A549 (cell line): Measurements from ENCODE around the gene MME. TPM values are rescaled to one million over a fixed set of nuclear protein-coding genes. Genes with fewer than 3 reads are reported as not detected.

ENCODE experiments used
- ATAC-seq, 2 experiments: fragments of 200-7000 bp in 1 of 2; fragments of >200 bp in 1 of 2; cut with Nextera tagmentation in 1 of 2; cut with Tn5 transposase in 1 of 2; 3 replicates each; pipeline versions ENCODE4 v1.8.0 to v1.9.1; 2018 to 2020; ENCODE audit warnings: mild to moderate bottlenecking in 1 of 2, moderate library complexity in 1 of 2
- CTCF ChIA-PET: fragments of 300-600 bp; sonication (Branson Sonifier 250); formaldehyde crosslinking; extraction: SDS; loops from one replicate; lab custom pipeline; 2021; ENCODE audit warnings: antibody characterized with exemption, inconsistent platforms; lab: Yijun Ruan, JAX
- POLR2A ChIA-PET: fragments of 350-600 bp; formaldehyde crosslinking; extraction: SDS; loops from one replicate; lab custom pipeline; 2021; ENCODE audit warnings: antibody characterized with exemption, inconsistent platforms; lab: Yijun Ruan, JAX
- DNase-seq, 2 experiments: peaks; one replicate each; pipeline versions ENCODE4 v3.0.0 to v3.0.0-alpha.2; 2011 to 2016; ENCODE audit warnings: low read depth in 1 of 2, low spot score in 1 of 2
- FAIRE-seq: peaks from 2 replicates; lab custom pipeline; 2011; peaks lifted over from hg19 to GRCh38; lab: Jason Lieb, UNC
- H3K27ac ChIP-seq, 2 experiments: fragments of >200 bp; sonication (Bioruptor Twin); formaldehyde crosslinking; 3 replicates each; pipeline ENCODE4 v1.5.1; 2016 to 2017
- H3K4me1 ChIP-seq: fragments of >200 bp; sonication (Bioruptor Twin); formaldehyde crosslinking; 3 replicates; pipeline ENCODE4 v1.6.1; 2016
- H3K4me2 ChIP-seq: fragments of >200 bp; sonication (Bioruptor Twin); formaldehyde crosslinking; 3 replicates; pipeline ENCODE4 v1.6.1; 2016
- H3K4me3 ChIP-seq: fragments of >200 bp; sonication (Bioruptor Twin); formaldehyde crosslinking; 3 replicates; pipeline ENCODE4 v1.5.1; 2016
- H3K9me3 ChIP-seq: fragments of >200 bp; sonication (Bioruptor Twin); formaldehyde crosslinking; 3 replicates; pipeline ENCODE4 v1.6.1; 2016
- BHLHE40 ChIP-seq: IDR thresholded peaks from 2 replicates; pipeline ENCODE4 v1.6.1; 2012; ENCODE audit warnings: low read depth, low read length, inconsistent platforms
- EHF ChIP-seq: fragments of 250-450 bp; sonication (Bioruptor Pico); IDR thresholded peaks from 2 replicates; pipeline ENCODE4 v1.5.0; 2020; ENCODE audit warnings: mild to moderate bottlenecking
- EP300 ChIP-seq, 2 experiments: fragments of >200 bp; sonication (Bioruptor Twin); formaldehyde crosslinking; IDR thresholded peaks; 2 replicates in 1 of 2; 3 replicates in 1 of 2; pipeline ENCODE4 v1.6.1; 2016 to 2017
- ESRRA ChIP-seq: fragments of 150-350 bp; IDR thresholded peaks from 2 replicates; pipeline ENCODE4 v1.6.1; 2014; ENCODE audit warnings: mild to moderate bottlenecking, low read length, borderline replicate concordance
- FOSB ChIP-seq: fragments of 250-450 bp; sonication (Bioruptor Pico); IDR thresholded peaks from 2 replicates; pipeline ENCODE4 v1.5.0; 2020; ENCODE audit warnings: mild to moderate bottlenecking, moderate library complexity
- HOXA7 ChIP-seq: fragments of 250-450 bp; sonication (Bioruptor Pico); IDR thresholded peaks from 2 replicates; pipeline ENCODE4 v1.5.0; 2020; ENCODE audit warnings: mild to moderate bottlenecking, moderate library complexity
- HOXB13 ChIP-seq: fragments of 250-450 bp; sonication (Bioruptor Pico); IDR thresholded peaks from 2 replicates; pipeline ENCODE4 v1.5.0; 2020; ENCODE audit warnings: low read depth, mild to moderate bottlenecking, moderate library complexity
- MAFK ChIP-seq: fragments of 450-650 bp; IDR thresholded peaks from 2 replicates; pipeline ENCODE4 v1.6.1; 2014; ENCODE audit not compliant: partially characterized antibody
- NFE2L2 ChIP-seq: fragments of 150-350 bp; conservative IDR thresholded peaks from 2 replicates; pipeline ENCODE4 v1.6.1; 2014; ENCODE audit warnings: low read length
- POLR2AphosphoS2 ChIP-seq: conservative IDR thresholded peaks from 2 replicates; pipeline ENCODE4 v1.6.1; 2012; ENCODE audit warnings: low read length, improper control_type of control experiment, inconsistent platforms
- RCOR1 ChIP-seq: fragments of 150-350 bp; IDR thresholded peaks from 2 replicates; pipeline ENCODE4 v1.6.1; 2014; ENCODE audit warnings: antibody characterized with exemption, low read length, low read depth
- RNF2 ChIP-seq: fragments of 200-600 bp; sonication (generic); IDR thresholded peaks from 2 replicates; pipeline ENCODE4 v1.6.1; 2016; ENCODE audit warnings: low read depth, mild to moderate bottlenecking, antibody characterized with exemption, moderate library complexity, borderline replicate concordance
- ZNF302 ChIP-seq: fragments of 250-450 bp; sonication (Bioruptor Pico); IDR thresholded peaks from 2 replicates; pipeline ENCODE4 v1.9.0; 2021; ENCODE audit warnings: inconsistent platforms, mild to moderate bottlenecking, moderate library complexity
- WGBS: methylation state at CpG from one replicate; pipeline ENCODE4 v1.1.6; 2017; ENCODE audit errors: missing lambda C conversion rate; 5-methylcytosine and 5-hydroxymethylcytosine counted together
- polyA plus RNA-seq, 4 experiments: library from polyadenylated mRNA; depleted of rRNA in 3 of 4; stranded (reverse); fragments of >200 nt; fragmentation: RNase III in 1 of 4; extraction: RNeasy Plus Mini Kit Qiagen cat#74134 plus additional on column Dnase treatment in 1 of 4; gene quantifications; 2 replicates in 3 of 4; 3 replicates in 1 of 4; pipeline ENCODE4 v1.2.3, GENCODE V29; 2011 to 2017
- TF ChIP-seq, protein P1 (sequence below): IDR thresholded peaks from 2 replicates; pipeline ENCODE4 v1.6.1; 2012
- TF ChIP-seq, protein P2 (sequence below): fragments of 250-450 bp; sonication (Bioruptor Pico); IDR thresholded peaks from 2 replicates; pipeline ENCODE4 v1.5.0; 2021; ENCODE audit warnings: mild to moderate bottlenecking, moderate library complexity, borderline replicate concordance
- TF ChIP-seq, protein P3 (sequence below): fragments of >200 bp; sonication (Bioruptor Twin); formaldehyde crosslinking; IDR thresholded peaks from 3 replicates; pipeline ENCODE4 v1.5.1; 2016
- TF ChIP-seq, protein P4 (sequence below): fragments of >200 bp; sonication (Bioruptor Twin); formaldehyde crosslinking; IDR thresholded peaks from 2 replicates; pipeline ENCODE4 v1.6.1; 2016
- TF ChIP-seq, protein P5 (sequence below): fragments of 150-350 bp; IDR thresholded peaks from 2 replicates; pipeline ENCODE4 v1.6.1; 2014; ENCODE audit warnings: low read depth, mild to moderate bottlenecking, low read length
- TF ChIP-seq, protein P6 (sequence below): fragments of >200 bp; sonication (Bioruptor Twin); formaldehyde crosslinking; IDR thresholded peaks from 3 replicates; pipeline ENCODE4 v1.6.1; 2016

Gene MME
- polyA plus RNA-seq, 2 of the 4 experiments (the other 2 are of a cell fraction) = not detected

DNA sequence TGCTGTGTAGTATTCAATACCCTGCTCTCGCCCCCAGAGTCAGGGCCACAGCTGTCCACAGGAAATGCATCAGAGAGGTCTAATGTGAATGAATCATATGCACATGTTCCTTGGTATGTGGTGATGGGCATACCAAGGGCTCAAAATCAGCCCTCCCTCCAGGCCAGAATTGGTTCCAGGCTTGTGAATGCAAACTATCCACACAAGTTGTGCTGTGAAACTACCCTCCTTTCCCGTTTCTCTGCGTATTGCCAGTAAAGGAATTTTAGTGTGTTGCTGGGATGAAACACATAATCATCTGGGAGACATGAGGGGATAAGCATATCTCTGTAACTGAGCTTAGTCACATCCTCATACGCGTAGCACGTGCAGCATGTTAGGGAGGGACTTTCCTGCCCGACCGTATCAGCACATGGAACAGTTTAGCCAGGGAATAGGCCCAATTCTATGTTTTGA lies 9.2 kb upstream of the MME start:
- ChIA-PET CTCF (no interaction called here), POLR2A (no interaction called here)
- H3K27ac ChIP-seq = no peak overlapping the region
- peaks cover 7% of the 10 kb centered on the region; the same call in 1 of the 3 replicates for H3K9me3 ChIP-seq
- no peak for DNase-seq
- WGBS = 49% methylated on average over 8 of the region's 8 CpGs
- no peak overlapping the region for H3K4me2 ChIP-seq
- no peak for FAIRE-seq
- H3K4me3 ChIP-seq = no peak overlapping the region
- ATAC-seq = no peak; a peak in 1 of 6 replicates
- H3K4me1 ChIP-seq = no peaks in the 10 kb centered on the region
- TF ChIP-seq RNF2 = no peak
- TF ChIP-seq MAFK = no peak
- TF ChIP-seq ESRRA = no peak
- TF ChIP-seq, protein P1, sequence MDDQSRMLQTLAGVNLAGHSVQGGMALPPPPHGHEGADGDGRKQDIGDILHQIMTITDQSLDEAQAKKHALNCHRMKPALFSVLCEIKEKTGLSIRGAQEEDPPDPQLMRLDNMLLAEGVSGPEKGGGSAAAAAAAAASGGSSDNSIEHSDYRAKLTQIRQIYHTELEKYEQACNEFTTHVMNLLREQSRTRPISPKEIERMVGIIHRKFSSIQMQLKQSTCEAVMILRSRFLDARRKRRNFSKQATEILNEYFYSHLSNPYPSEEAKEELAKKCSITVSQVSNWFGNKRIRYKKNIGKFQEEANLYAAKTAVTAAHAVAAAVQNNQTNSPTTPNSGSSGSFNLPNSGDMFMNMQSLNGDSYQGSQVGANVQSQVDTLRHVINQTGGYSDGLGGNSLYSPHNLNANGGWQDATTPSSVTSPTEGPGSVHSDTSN = no peak
- no peak for TF ChIP-seq ZNF302 (CRISPR knock-in tag)
- TF ChIP-seq, protein P2, sequence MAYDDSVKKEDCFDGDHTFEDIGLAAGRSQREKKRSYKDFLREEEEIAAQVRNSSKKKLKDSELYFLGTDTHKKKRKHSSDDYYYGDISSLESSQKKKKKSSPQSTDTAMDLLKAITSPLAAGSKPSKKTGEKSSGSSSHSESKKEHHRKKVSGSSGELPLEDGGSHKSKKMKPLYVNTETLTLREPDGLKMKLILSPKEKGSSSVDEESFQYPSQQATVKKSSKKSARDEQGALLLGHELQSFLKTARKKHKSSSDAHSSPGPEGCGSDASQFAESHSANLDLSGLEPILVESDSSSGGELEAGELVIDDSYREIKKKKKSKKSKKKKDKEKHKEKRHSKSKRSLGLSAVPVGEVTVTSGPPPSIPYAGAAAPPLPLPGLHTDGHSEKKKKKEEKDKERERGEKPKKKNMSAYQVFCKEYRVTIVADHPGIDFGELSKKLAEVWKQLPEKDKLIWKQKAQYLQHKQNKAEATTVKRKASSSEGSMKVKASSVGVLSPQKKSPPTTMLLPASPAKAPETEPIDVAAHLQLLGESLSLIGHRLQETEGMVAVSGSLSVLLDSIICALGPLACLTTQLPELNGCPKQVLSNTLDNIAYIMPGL (CRISPR knock-in tag) = no peak
- no peak for TF ChIP-seq HOXA7 (CRISPR knock-in tag)
- TF ChIP-seq BHLHE40 = no peak
- TF ChIP-seq, protein P3, sequence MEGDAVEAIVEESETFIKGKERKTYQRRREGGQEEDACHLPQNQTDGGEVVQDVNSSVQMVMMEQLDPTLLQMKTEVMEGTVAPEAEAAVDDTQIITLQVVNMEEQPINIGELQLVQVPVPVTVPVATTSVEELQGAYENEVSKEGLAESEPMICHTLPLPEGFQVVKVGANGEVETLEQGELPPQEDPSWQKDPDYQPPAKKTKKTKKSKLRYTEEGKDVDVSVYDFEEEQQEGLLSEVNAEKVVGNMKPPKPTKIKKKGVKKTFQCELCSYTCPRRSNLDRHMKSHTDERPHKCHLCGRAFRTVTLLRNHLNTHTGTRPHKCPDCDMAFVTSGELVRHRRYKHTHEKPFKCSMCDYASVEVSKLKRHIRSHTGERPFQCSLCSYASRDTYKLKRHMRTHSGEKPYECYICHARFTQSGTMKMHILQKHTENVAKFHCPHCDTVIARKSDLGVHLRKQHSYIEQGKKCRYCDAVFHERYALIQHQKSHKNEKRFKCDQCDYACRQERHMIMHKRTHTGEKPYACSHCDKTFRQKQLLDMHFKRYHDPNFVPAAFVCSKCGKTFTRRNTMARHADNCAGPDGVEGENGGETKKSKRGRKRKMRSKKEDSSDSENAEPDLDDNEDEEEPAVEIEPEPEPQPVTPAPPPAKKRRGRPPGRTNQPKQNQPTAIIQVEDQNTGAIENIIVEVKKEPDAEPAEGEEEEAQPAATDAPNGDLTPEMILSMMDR = no peak
- no peak for TF ChIP-seq RCOR1
- no peak for TF ChIP-seq NFE2L2
- TF ChIP-seq FOSB (CRISPR knock-in tag) = no peak

DNA sequence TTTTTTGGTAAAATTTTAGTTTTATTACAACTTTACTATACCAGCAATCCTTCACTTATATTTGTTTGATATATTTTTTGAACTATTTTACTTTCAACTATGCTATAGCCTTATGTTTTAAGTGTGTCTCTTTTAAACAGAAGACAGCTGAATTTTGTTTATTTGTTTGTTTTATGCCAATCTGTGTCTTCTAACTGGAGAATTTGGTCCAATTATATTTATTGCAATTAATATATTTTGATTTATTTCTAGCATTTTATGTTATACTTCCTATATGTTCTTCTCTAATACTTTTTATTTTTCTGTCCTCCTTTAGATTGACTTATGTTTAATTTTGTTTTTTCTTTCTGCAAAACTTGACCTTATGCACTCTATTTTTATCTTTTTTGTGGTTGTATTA lies 4.9 kb upstream of the MME start:
- ChIA-PET CTCF (no interaction called here), POLR2A (no interaction called here)
- TF ChIP-seq, protein P4, sequence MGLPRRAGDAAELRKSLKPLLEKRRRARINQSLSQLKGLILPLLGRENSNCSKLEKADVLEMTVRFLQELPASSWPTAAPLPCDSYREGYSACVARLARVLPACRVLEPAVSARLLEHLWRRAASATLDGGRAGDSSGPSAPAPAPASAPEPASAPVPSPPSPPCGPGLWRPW = no peak
- TF ChIP-seq HOXA7 (CRISPR knock-in tag) = no peak
- no peak for TF ChIP-seq EP300 (IDR thresholded peaks at IDR 0.05)
- TF ChIP-seq HOXB13 (CRISPR knock-in tag) = no peak
- TF ChIP-seq, protein P5, sequence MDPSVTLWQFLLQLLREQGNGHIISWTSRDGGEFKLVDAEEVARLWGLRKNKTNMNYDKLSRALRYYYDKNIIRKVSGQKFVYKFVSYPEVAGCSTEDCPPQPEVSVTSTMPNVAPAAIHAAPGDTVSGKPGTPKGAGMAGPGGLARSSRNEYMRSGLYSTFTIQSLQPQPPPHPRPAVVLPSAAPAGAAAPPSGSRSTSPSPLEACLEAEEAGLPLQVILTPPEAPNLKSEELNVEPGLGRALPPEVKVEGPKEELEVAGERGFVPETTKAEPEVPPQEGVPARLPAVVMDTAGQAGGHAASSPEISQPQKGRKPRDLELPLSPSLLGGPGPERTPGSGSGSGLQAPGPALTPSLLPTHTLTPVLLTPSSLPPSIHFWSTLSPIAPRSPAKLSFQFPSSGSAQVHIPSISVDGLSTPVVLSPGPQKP = no peak
- no peak for TF ChIP-seq MAFK
- TF ChIP-seq, protein P6, sequence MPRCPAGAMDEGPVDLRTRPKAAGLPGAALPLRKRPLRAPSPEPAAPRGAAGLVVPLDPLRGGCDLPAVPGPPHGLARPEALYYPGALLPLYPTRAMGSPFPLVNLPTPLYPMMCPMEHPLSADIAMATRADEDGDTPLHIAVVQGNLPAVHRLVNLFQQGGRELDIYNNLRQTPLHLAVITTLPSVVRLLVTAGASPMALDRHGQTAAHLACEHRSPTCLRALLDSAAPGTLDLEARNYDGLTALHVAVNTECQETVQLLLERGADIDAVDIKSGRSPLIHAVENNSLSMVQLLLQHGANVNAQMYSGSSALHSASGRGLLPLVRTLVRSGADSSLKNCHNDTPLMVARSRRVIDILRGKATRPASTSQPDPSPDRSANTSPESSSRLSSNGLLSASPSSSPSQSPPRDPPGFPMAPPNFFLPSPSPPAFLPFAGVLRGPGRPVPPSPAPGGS = no peak
- TF ChIP-seq EHF (CRISPR knock-in tag) = no peak
- no peak for TF ChIP-seq POLR2AphosphoS2
- peaks cover 7% of the 10 kb centered on the region; the same call in 1 of the 3 replicates for H3K9me3 ChIP-seq
- H3K27ac ChIP-seq = no peak overlapping the region
- peaks cover 4% of the 10 kb centered on the region; the same call in 1 of the 3 replicates for H3K4me1 ChIP-seq
- ATAC-seq (no peak), FAIRE-seq (no peak), DNase-seq (no peak)
- no peak overlapping the region for H3K4me3 ChIP-seq
- H3K4me2 ChIP-seq = no peak overlapping the region
